Right atrium auricular region (tissue), 2 donors: Measurements from ENCODE around the gene BDKRB2. TPM values are rescaled to one million over a fixed set of nuclear protein-coding genes. Genes with fewer than 3 reads are reported as not detected.
A peak's percentile ranks its signal among the peaks of the same experiment; 100 is the strongest.

Experiments used
- DNase-seq: peaks from one replicate; pipeline ENCODE4 v3.0.0-alpha.2; 2019; ENCODE audit warnings: low spot score
- H3K27ac ChIP-seq, 2 donors: fragments of 200-600 bp; sonication (generic); 1 replicate in 1 of 2; 2 replicates in 1 of 2; pipeline ENCODE4 v1.5.1; 2016 to 2019
- H3K27me3 ChIP-seq, 2 donors: fragments of 200-600 bp; sonication (generic); one replicate each; pipeline versions ENCODE4 v1.5.1 to v1.6.0; 2017 to 2019
- H3K36me3 ChIP-seq: fragments of 200-600 bp; sonication (generic); one replicate; pipeline ENCODE4 v1.5.1; 2016
- H3K4me1 ChIP-seq, 2 donors: fragments of 200-600 bp; sonication (generic); one replicate each; pipeline versions ENCODE4 v1.5.1 to v1.6.0; 2017 to 2019
- H3K4me3 ChIP-seq, 2 donors: fragments of 200-600 bp; sonication (generic); 1 replicate in 1 of 2; 2 replicates in 1 of 2; pipeline ENCODE4 v1.5.1; 2017 to 2019; ENCODE audit warnings: mild to moderate bottlenecking in 1 of 2, moderate library complexity in 1 of 2
- H3K9me3 ChIP-seq, 2 donors: fragments of 200-600 bp; sonication (generic); one replicate each; pipeline ENCODE4 v1.5.1; 2019
- total RNA-seq, 2 donors: library from RNA; depleted of rRNA; stranded (reverse); fragments of >200 nt; gene quantifications; one replicate each; pipeline ENCODE4 v1.1.0, GENCODE V29; 2016
- TF ChIP-seq, protein P1 (sequence below), 2 donors: fragments of 200-600 bp; sonication (generic); IDR thresholded peaks; one replicate each; pipeline ENCODE4 v1.5.1; 2019; ENCODE audit warnings: antibody characterized with exemption in 2 of 2

Gene BDKRB2
- total RNA-seq, 2 donors from 2014 or later, result 1.7 to 2.9 TPM

GRCh38 chr14:96160913-96161310, 43.7 kb upstream of the BDKRB2 start:
- no peaks in the 10 kb centered on the region for H3K36me3 ChIP-seq
- TF ChIP-seq, protein P1, sequence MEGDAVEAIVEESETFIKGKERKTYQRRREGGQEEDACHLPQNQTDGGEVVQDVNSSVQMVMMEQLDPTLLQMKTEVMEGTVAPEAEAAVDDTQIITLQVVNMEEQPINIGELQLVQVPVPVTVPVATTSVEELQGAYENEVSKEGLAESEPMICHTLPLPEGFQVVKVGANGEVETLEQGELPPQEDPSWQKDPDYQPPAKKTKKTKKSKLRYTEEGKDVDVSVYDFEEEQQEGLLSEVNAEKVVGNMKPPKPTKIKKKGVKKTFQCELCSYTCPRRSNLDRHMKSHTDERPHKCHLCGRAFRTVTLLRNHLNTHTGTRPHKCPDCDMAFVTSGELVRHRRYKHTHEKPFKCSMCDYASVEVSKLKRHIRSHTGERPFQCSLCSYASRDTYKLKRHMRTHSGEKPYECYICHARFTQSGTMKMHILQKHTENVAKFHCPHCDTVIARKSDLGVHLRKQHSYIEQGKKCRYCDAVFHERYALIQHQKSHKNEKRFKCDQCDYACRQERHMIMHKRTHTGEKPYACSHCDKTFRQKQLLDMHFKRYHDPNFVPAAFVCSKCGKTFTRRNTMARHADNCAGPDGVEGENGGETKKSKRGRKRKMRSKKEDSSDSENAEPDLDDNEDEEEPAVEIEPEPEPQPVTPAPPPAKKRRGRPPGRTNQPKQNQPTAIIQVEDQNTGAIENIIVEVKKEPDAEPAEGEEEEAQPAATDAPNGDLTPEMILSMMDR (IDR thresholded peaks at IDR 0.05), result no peak
- H3K27me3 ChIP-seq, result no peaks in the 10 kb centered on the region
- no peaks in the 10 kb centered on the region for H3K9me3 ChIP-seq
- no peak overlapping the region for H3K4me3 ChIP-seq
- peak; percentile 32 for DNase-seq
- H3K4me1 ChIP-seq, result no peaks in the 10 kb centered on the region
- no peak overlapping the region for H3K27ac ChIP-seq

- TF ChIP-seq, protein P1 (IDR thresholded peaks at IDR 0.05), result no peak
- DNase-seq, result no peak
- no peaks in the 10 kb centered on the region for H3K36me3 ChIP-seq
- H3K27ac ChIP-seq, result no peak overlapping the region
- H3K4me1 ChIP-seq, result no peaks in the 10 kb centered on the region
- no peak overlapping the region for H3K4me3 ChIP-seq
- H3K27me3 ChIP-seq, result no peaks in the 10 kb centered on the region
- H3K9me3 ChIP-seq, result no peaks in the 10 kb centered on the region
Measured at GRCh38 chr14:96161636-96162035, 43.0 kb upstream of the BDKRB2 start.

DNA sequence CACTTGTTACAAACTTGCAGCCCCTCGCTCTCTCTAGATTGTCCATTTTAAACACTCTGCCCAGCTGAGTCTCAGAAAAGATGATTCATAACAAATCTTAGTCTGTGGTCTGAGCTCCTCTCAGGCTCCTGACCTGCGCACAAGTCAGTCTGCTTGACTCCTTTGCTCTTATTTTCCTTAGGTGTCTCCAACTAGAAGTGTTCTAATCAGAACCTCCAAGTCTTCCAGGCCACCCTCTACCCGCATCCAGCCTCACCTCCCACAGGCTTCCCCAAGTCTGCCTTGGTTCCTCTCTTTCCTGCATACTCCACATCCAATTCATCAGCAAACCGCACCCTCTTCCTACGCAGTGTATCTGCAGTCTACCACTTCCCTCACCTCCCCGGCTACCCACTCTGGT, 42.4 kb upstream of the BDKRB2 start:
- Histone ChIP-seq H3K27me3 (no peaks in the 10 kb centered on the region), H3K4me1 (no peaks in the 10 kb centered on the region), H3K4me3 (no peak overlapping the region), H3K9me3 (no peaks in the 10 kb centered on the region), H3K27ac (no peak overlapping the region), H3K36me3 (no peaks in the 10 kb centered on the region)
- TF ChIP-seq, protein P1 (IDR thresholded peaks at IDR 0.05), result no peak
- peak; percentile 48 for DNase-seq

GRCh38 chr14:96162741-96163140, 41.9 kb upstream of the BDKRB2 start:
- no peaks in the 10 kb centered on the region for H3K36me3 ChIP-seq
- TF ChIP-seq, protein P1 (IDR thresholded peaks at IDR 0.05), result no peak
- H3K9me3 ChIP-seq, result no peaks in the 10 kb centered on the region

GRCh38 chr14:96164861-96165490, 39.7 kb upstream of the BDKRB2 start:
- H3K9me3 ChIP-seq, result no peaks in the 10 kb centered on the region
- H3K27me3 ChIP-seq, result no peaks in the 10 kb centered on the region
- no peak overlapping the region for H3K4me3 ChIP-seq
- peak; percentile 38 for DNase-seq
- no peaks in the 10 kb centered on the region for H3K4me1 ChIP-seq
- H3K36me3 ChIP-seq, result no peaks in the 10 kb centered on the region
- TF ChIP-seq, protein P1 (IDR thresholded peaks at IDR 0.05), result no peak
- H3K27ac ChIP-seq, result no peak overlapping the region

More at GRCh38 chr14:96162741-96163140, 41.9 kb upstream of the BDKRB2 start:
- Histone ChIP-seq H3K4me3 (no peak overlapping the region), H3K27ac (no peak overlapping the region), H3K27me3 (no peaks in the 10 kb centered on the region), H3K4me1 (no peaks in the 10 kb centered on the region)
- peak; percentile 26 for DNase-seq
